GM10266 (cell line): ENCODE data around the gene NAV2.

Source experiments
- DNase-seq: peaks from one replicate; pipeline ENCODE4 v3.0.0; 2012; ENCODE audit errors: extremely low spot score
- CTCF ChIP-seq: IDR thresholded peaks from 2 replicates; pipeline ENCODE4 v1.5.1; 2012; ENCODE audit warnings: mild to moderate bottlenecking, low read depth; ENCODE audit not compliant: control insufficient read depth, insufficient read depth; ENCODE audit errors: missing control alignments

Gene NAV2

GRCh38 chr11:19736831-19737230 lies 24.2 kb downstream of the NAV2 start:
- no peak for DNase-seq
- TF ChIP-seq CTCF = no peak

GRCh38 chr11:19737575-19737974 lies 24.9 kb downstream of the NAV2 start:
- DNase-seq = no peak
- TF ChIP-seq CTCF = no peak

GRCh38 chr11:19738124-19738523 lies 25.5 kb downstream of the NAV2 start:
- no peak for DNase-seq
- TF ChIP-seq CTCF = no peak

- DNase-seq = no peak
- TF ChIP-seq CTCF = no peak
Measured at GRCh38 chr11:19739872-19740271, 27.2 kb downstream of the NAV2 start.

- TF ChIP-seq CTCF = no peak
- no peak for DNase-seq
Measured at GRCh38 chr11:19740586-19740985, 27.9 kb downstream of the NAV2 start.

GRCh38 chr11:19742588-19743292 lies 30.1 kb downstream of the NAV2 start:
- peak; percentile 44 for DNase-seq
- peak; percentile 71 for TF ChIP-seq CTCF

GRCh38 chr11:19743622-19744021 lies 31.0 kb downstream of the NAV2 start:
- DNase-seq = no peak
- no peak for TF ChIP-seq CTCF
